Natural killer cell (primary cell): ENCODE results near the gene PHB1. TPM values are rescaled to one million over a fixed set of nuclear protein-coding genes. Genes with fewer than 3 reads are reported as not detected.

ENCODE experiments used
- ATAC-seq, 3 donors: fragments of 150-1000 bp in 2 of 3; fragments of 200-7000 bp in 1 of 3; cut with Tn5 transposase; 1 replicate in 1 of 3; 2 replicates in 2 of 3; pipeline ENCODE4 v1.10.0; 2021; ENCODE audit warnings: mild to moderate bottlenecking in 2 of 3, moderate library complexity in 2 of 3
- DNase-seq, 2 donors: peaks; one replicate each; pipeline versions ENCODE4 v3.0.0 to v3.0.0-alpha.2; 2013 to 2021; ENCODE audit warnings: mixed read lengths in 1 of 2
- H3K27ac ChIP-seq: one replicate; pipeline ENCODE4 v1.5.1; 2013; ENCODE audit warnings: mild to moderate bottlenecking, low read length
- H3K27me3 ChIP-seq: one replicate; pipeline ENCODE4 v1.6.1; 2013; ENCODE audit warnings: low read length; ENCODE audit not compliant: control insufficient read depth, insufficient read depth
- H3K36me3 ChIP-seq: one replicate; pipeline ENCODE4 v1.6.1; 2013; ENCODE audit warnings: low read length; ENCODE audit not compliant: control insufficient read depth, insufficient read depth
- H3K4me1 ChIP-seq: one replicate; pipeline ENCODE4 v1.6.1; 2013; ENCODE audit warnings: low read length; ENCODE audit not compliant: control insufficient read depth, insufficient read depth
- H3K4me3 ChIP-seq: one replicate; pipeline ENCODE4 v1.5.1; 2013; ENCODE audit warnings: low read length
- H3K9me3 ChIP-seq: one replicate; pipeline ENCODE4 v1.6.1; 2013; ENCODE audit warnings: low read length; ENCODE audit not compliant: control insufficient read depth, insufficient read depth
- H3K27ac Mint-ChIP-seq, 2 donors: one replicate each; pipeline ENCODE4 v1.8.0; 2022; ENCODE audit warnings: mild to moderate bottlenecking in 2 of 2, mixed read lengths in 2 of 2, moderate library complexity in 1 of 2
- H3K27me3 Mint-ChIP-seq, 2 donors: one replicate each; pipeline ENCODE4 v1.8.0; 2022; ENCODE audit warnings: low read depth in 2 of 2, mixed read lengths in 2 of 2
- H3K36me3 Mint-ChIP-seq: one replicate; pipeline ENCODE4 v1.8.0; 2022; ENCODE audit warnings: mixed read lengths
- H3K4me1 Mint-ChIP-seq, 2 donors: one replicate each; pipeline ENCODE4 v1.8.0; 2022; ENCODE audit warnings: mixed read lengths in 2 of 2
- H3K4me3 Mint-ChIP-seq: one replicate; pipeline ENCODE4 v1.8.0; 2022; ENCODE audit warnings: mild to moderate bottlenecking, moderate library complexity, mixed read lengths
- H3K9me3 Mint-ChIP-seq, 2 donors: one replicate each; pipeline ENCODE4 v1.8.0; 2022; ENCODE audit warnings: mixed read lengths in 2 of 2
- CTCF ChIP-seq: fragments of 200-600 bp; IDR thresholded peaks from one replicate; pipeline ENCODE4 v1.8.0; 2022; ENCODE audit warnings: antibody characterized with exemption
- WGBS: methylation state at CpG from one replicate; pipeline ENCODE4 v1.1.7; 2013; ENCODE audit warnings: missing lambda C conversion rate; ENCODE audit not compliant: insufficient coverage; 5-methylcytosine and 5-hydroxymethylcytosine counted together
- intact Hi-C: fragments of 100-400 bp; cut with micrococcal nuclease; formaldehyde crosslinking; loops from one replicate; pipeline ENCODE4 v1.14.2; 2022
- total RNA-seq, 4 donors: library from RNA; stranded (reverse); fragments of 120-200 nt in 1 of 4; gene quantifications; one replicate each; pipeline versions ENCODE4 v1.2.3 to v1.2.4, GENCODE V29; 2013 to 2022

Gene PHB1
- total RNA-seq, 3 donors from 2014 or later (not counting 1 experiment from before 2014, with no cell fraction given), result 49.6 to 66.2 (median 60.3) TPM

DNA sequence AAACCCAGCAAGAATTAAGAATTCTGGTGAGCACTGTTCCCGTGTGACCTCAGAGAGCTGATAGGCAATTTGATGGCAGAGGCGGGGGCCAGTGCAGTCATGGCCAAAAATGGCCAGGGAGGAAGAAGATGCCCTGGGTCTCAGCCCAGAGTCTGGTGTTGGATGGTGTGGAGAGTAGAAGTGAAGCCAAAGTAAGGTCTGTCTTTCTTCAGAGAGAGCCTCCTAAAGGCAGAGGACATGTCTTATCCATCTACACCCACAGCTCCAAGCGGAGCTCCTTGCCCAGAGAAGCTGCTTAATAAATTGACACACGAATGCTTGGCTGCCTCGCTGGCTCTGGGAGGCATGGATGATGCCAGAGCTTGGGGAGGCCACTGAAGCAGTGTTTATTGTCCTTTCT, 32.9 kb downstream of the PHB1 start:
- H3K4me1 ChIP-seq, result no peaks in the 10 kb centered on the region
- intact Hi-C loops, result no loop called here
- TF ChIP-seq CTCF, result no peak
- DNase-seq (no peak), ATAC-seq (no peak)
- H3K4me3 Mint-ChIP-seq, result no peak overlapping the region
- no peaks in the 10 kb centered on the region for H3K9me3 ChIP-seq
- no peak overlapping the region for H3K27ac Mint-ChIP-seq
- no peak overlapping the region for H3K4me3 ChIP-seq
- no peaks in the 10 kb centered on the region for H3K27me3 ChIP-seq
- 93% methylated on average over 5 of the region's 5 CpGs for WGBS
- H3K27me3 Mint-ChIP-seq, result no peaks in the 10 kb centered on the region
- no peaks in the 10 kb centered on the region for H3K36me3 ChIP-seq
- H3K27ac ChIP-seq, result no peak overlapping the region
- peaks cover 0 to 9% of the 10 kb centered on the region in 2 donors for H3K4me1 Mint-ChIP-seq
- H3K36me3 Mint-ChIP-seq, result no peaks in the 10 kb centered on the region
- H3K9me3 Mint-ChIP-seq, result no peaks in the 10 kb centered on the region

- Histone ChIP-seq H3K4me1 (no peaks in the 10 kb centered on the region), H3K27me3 (no peaks in the 10 kb centered on the region), H3K9me3 (no peaks in the 10 kb centered on the region), H3K4me3 (no peak overlapping the region), H3K36me3 (no peaks in the 10 kb centered on the region), H3K27ac (no peak overlapping the region)
- DNase-seq (no peak), ATAC-seq (no peak)
- Mint-ChIP-seq H3K9me3 (no peaks in the 10 kb centered on the region), H3K27ac (no peak overlapping the region), H3K4me3 (no peak overlapping the region), H3K4me1 (peaks cover 0 to 5% of the 10 kb centered on the region in 2 donors), H3K36me3 (no peaks in the 10 kb centered on the region), H3K27me3 (no peaks in the 10 kb centered on the region)
- whole genome bisulfite sequencing, result no CpG with 5 or more reads among the region's 1 CpG
- intact Hi-C loops, result no loop called here
- no peak for TF ChIP-seq CTCF
These were observed 33.6 kb downstream of the PHB1 start for GRCh38 chr17:49381033-49381432.

DNA sequence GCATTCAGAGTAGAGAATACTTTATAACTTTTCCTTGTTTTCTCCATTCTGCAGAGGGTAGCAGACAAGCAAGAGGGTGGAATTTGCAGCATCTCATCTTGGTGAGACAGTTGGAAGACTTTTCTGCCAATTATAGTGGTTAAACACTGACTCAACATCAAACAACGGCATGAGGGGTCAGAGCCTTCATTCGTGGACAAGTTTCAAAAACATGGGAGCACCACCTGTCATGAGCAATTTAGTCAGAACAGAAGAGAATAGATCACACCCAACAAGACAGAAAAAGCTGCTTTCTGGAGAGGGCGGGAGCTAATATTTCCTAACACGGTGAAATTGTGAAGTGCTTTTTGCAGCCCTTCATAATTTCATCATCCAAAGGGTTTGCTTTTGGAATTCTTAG, 34.8 kb downstream of the PHB1 start:
- 81% methylated on average over 4 of the region's 4 CpGs for WGBS
- no peaks in the 10 kb centered on the region for H3K27me3 ChIP-seq
- H3K36me3 ChIP-seq, result no peaks in the 10 kb centered on the region
- H3K9me3 ChIP-seq, result no peaks in the 10 kb centered on the region
- no peak overlapping the region for H3K27ac ChIP-seq
- DNase-seq (no peak), ATAC-seq (no peak)
- Mint-ChIP-seq H3K9me3 (no peaks in the 10 kb centered on the region), H3K4me3 (no peak overlapping the region), H3K4me1 (peaks cover 0 to 5% of the 10 kb centered on the region in 2 donors), H3K27ac (no peak overlapping the region), H3K36me3 (no peaks in the 10 kb centered on the region), H3K27me3 (no peaks in the 10 kb centered on the region)
- H3K4me1 ChIP-seq, result no peaks in the 10 kb centered on the region
- no peak overlapping the region for H3K4me3 ChIP-seq
- TF ChIP-seq CTCF, result no peak
- intact Hi-C loops, result no loop called here

- no peaks in the 10 kb centered on the region for H3K4me1 Mint-ChIP-seq
- no peak for ATAC-seq
These were observed 36.4 kb downstream of the PHB1 start for GRCh38 chr17:49378311-49378710.

More at GRCh38 chr17:49378311-49378710, 36.4 kb downstream of the PHB1 start:
- H3K9me3 ChIP-seq, result no peaks in the 10 kb centered on the region
- H3K27me3 ChIP-seq, result no peaks in the 10 kb centered on the region
- no peak overlapping the region for H3K4me3 ChIP-seq
- H3K27ac ChIP-seq, result no peak overlapping the region
- H3K4me1 ChIP-seq, result no peaks in the 10 kb centered on the region
- Mint-ChIP-seq H3K4me3 (no peak overlapping the region), H3K27ac (no peak overlapping the region), H3K27me3 (no peaks in the 10 kb centered on the region), H3K36me3 (no peaks in the 10 kb centered on the region), H3K9me3 (no peaks in the 10 kb centered on the region)
- intact Hi-C loops, result no loop called here
- no peak for TF ChIP-seq CTCF
- DNase-seq, result no peak
- no peaks in the 10 kb centered on the region for H3K36me3 ChIP-seq
- WGBS, result 84% methylated on average over 3 of the region's 5 CpGs
